KOPT-K1 (cell line): ENCODE measurements around the gene DUT.

Source experiments
- H3K27ac ChIP-seq: fragments of 200-600 bp; sonication (generic); 2 replicates; pipeline ENCODE4 v1.5.1; 2016; ENCODE audit warnings: antibody characterized with exemption, mild to moderate bottlenecking, low read depth, low read length; ENCODE audit not compliant: poor library complexity, severe bottlenecking
- H3K36me3 ChIP-seq: fragments of 200-600 bp; sonication (generic); 2 replicates; pipeline ENCODE4 v1.5.1; 2017; ENCODE audit warnings: antibody characterized with exemption, mild to moderate bottlenecking, low read length, moderate library complexity; ENCODE audit not compliant: insufficient read depth
- H3K9me3 ChIP-seq: fragments of 200-600 bp; sonication (generic); 2 replicates; pipeline ENCODE4 v1.5.1; 2017; ENCODE audit warnings: antibody characterized with exemption, low read length, mild to moderate bottlenecking; ENCODE audit not compliant: insufficient read depth, poor library complexity, severe bottlenecking

The DUT gene

GRCh38 chr15:48373821-48374451, 42.7 kb downstream of the DUT start:
- H3K9me3 ChIP-seq: peaks cover 6% of the 10 kb centered on the region
- H3K36me3 ChIP-seq: no peaks in the 10 kb centered on the region
- no peak overlapping the region for H3K27ac ChIP-seq

DNA sequence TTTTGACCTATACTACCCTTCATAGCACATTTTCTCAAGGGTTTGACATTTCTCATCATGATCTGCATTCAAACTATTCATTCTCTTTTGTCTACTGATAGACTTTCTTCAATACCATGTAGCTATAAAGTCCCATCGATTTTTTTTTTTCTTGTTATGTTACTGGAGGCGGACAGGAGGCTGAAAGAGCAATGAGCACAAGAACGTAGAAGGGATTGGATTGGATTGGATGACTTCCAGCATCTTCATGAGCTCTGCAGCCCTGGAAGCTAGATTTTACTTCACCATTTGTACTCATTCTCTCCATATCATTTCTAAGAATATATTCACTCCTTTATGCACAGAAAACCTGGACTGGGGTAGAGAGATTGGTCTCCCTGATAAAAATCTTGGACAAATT, 43.2 kb downstream of the DUT start:
- Histone ChIP-seq H3K36me3 (no peaks in the 10 kb centered on the region), H3K27ac (no peak overlapping the region), H3K9me3 (peaks cover 6% of the 10 kb centered on the region)

DNA sequence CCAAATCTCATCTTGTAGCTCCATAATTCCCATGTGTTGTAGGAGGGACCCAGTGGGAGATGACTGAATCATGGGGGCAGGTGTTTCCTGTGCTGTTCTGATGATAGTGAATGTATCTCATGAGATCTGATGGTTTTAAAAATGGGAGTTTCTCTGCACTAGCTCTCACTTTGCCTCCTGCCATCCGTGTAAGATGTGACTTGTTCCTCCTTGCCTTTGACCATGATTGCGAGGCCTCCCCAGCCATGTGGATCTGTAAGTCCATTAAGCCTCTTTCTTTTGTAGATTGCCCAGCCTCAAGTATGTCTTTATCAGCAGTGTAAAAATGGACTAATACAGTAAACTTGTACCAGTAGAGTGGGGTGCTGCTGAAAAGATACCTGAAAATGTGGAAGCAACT, 44.5 kb downstream of the DUT start:
- H3K36me3 ChIP-seq: no peaks in the 10 kb centered on the region
- no peak overlapping the region for H3K27ac ChIP-seq
- H3K9me3 ChIP-seq: peaks cover 6% of the 10 kb centered on the region

DNA sequence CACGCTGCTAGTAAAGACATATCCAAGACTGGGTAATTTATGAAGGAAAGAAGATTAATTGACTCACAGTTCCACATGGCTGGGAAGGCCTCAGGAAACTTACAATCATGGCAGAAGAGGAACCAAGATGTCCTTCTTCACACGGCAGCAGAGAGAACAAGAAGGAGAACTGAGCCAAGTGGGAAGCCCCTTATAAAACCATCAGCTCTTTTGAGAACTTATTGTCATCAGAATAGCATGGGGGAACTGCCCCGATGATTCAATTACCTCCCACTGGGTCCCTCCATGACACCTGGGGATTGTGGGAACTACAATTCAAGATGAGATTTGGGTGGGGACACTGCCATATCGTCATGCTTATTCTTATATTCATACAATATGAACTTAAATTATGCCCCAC, 49.0 kb downstream of the DUT start:
- H3K9me3 ChIP-seq: peaks cover 6% of the 10 kb centered on the region
- H3K36me3 ChIP-seq: no peaks in the 10 kb centered on the region
- no peak overlapping the region for H3K27ac ChIP-seq

GRCh38 chr15:48381861-48382260, 50.6 kb downstream of the DUT start:
- no peak overlapping the region for H3K27ac ChIP-seq
- H3K36me3 ChIP-seq: no peaks in the 10 kb centered on the region
- H3K9me3 ChIP-seq: peaks cover 6% of the 10 kb centered on the region

GRCh38 chr15:48383031-48383430, 51.8 kb downstream of the DUT start:
- Histone ChIP-seq H3K36me3 (no peaks in the 10 kb centered on the region), H3K9me3 (no peaks in the 10 kb centered on the region), H3K27ac (no peak overlapping the region)

GRCh38 chr15:48384616-48385015, 53.4 kb downstream of the DUT start:
- no peak overlapping the region for H3K27ac ChIP-seq
- no peaks in the 10 kb centered on the region for H3K9me3 ChIP-seq
- H3K36me3 ChIP-seq: no peaks in the 10 kb centered on the region

- Histone ChIP-seq H3K36me3 (no peaks in the 10 kb centered on the region), H3K9me3 (no peaks in the 10 kb centered on the region), H3K27ac (no peak overlapping the region)
Observed at GRCh38 chr15:48385031-48385830, 54.0 kb downstream of the DUT start.

DNA sequence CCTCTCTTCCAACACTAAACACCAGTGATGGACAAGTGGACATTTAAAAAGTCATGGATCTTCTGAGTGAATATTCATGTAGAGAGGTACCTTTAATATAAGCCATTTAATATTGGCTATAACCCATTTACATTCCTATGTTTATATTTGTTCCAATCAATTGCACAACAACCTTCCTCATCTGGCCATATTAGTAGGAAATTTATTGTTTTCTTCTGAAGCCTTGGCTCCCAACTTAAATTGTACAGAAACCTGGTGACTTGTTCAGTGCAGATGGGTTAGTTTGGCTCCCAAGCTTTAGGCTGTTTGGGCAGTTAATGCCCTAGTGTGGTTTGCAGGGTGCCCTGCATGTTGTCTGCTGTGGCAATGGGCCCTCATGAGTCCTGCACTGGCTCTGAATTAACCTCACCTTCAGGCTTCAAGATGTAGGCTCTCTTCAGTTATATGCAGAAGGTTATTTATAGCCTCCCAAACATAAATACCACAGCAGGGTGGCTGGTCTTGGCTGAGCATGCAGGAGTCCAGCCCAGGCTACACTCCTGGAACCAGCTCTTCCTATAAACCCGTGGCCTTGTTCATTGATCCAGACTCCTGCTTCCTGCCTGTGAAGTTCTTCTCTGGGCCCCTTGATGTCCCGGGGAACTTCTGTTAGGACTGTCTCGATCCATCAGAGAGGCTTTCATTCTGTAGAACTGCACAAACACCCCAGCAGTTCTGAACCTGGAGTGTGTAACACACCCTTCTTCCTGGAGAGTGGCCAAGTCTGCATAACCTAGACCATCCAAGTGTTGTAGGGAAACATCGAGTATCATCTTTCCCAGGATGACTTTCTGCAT, 57.0 kb downstream of the DUT start:
- Histone ChIP-seq H3K27ac (no peak overlapping the region), H3K36me3 (no peaks in the 10 kb centered on the region), H3K9me3 (no peaks in the 10 kb centered on the region)

DNA sequence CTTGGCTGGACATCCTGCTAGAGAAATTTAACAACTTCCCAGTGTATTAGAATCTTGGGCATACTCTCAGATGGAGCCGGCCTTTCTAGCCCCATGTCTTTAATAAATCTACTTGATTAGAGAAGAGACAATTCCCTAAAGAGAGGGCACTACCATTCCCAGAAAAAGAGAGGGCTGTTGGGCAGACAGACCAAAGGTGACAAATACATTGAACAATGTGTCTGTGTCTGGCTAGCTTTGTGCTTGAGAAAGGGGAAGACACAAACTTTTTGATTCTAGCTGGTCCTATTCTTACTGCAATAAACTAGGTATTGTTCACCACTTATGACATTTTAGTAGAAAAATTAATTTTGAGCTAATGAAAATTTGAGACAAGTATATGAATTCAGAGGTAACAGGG, 57.7 kb downstream of the DUT start:
- no peaks in the 10 kb centered on the region for H3K9me3 ChIP-seq
- H3K36me3 ChIP-seq: no peaks in the 10 kb centered on the region
- H3K27ac ChIP-seq: no peak overlapping the region

DNA sequence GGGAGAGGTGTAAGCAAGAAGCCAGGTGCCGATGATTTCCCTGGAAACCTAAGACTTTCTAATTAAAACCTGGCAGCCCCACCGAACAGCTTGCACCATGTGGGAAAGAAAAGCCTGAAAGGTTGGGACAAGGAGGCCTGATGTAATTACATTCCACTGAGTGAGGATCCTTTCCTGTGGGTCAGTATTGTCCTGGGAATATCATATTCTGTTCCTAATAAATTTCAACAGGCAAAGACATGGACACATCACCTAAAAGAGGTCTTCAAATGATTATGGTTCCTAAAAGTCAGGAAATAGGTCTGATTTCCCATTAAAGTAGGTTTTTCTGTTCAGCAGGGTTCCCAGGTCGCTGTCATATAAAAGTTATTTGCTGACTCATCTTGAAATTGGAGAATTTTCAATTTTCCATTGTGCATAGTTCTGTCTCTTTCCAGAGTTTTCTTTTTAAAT, 58.5 kb downstream of the DUT start:
- Histone ChIP-seq H3K36me3 (no peaks in the 10 kb centered on the region), H3K27ac (no peak overlapping the region), H3K9me3 (no peaks in the 10 kb centered on the region)

DNA sequence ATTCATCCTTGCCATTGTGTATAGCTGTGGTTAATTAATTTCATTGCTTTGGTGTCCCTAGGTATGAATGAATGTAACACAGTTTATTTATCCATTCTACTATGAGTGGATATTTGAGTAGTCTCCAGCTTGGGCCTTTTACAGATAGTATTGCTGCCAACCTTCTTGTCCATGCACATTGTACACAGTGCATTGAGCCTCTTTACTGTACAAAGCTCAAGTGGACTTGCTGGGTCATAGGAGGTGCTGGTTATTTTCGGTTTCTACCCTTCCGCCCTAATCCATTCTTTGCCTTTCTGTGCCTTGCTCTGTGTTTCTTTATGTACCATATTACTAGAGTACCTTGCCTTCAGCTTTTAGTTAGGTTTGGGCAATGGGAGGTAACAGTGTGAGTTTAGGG, 60.7 kb downstream of the DUT start:
- no peaks in the 10 kb centered on the region for H3K9me3 ChIP-seq
- H3K36me3 ChIP-seq: no peaks in the 10 kb centered on the region
- no peak overlapping the region for H3K27ac ChIP-seq

- Histone ChIP-seq H3K9me3 (no peaks in the 10 kb centered on the region), H3K36me3 (no peaks in the 10 kb centered on the region), H3K27ac (no peak overlapping the region)
Observed at GRCh38 chr15:48392356-48392755, 61.1 kb downstream of the DUT start.
